ENCODE data around the gene BCOR.

DNA sequence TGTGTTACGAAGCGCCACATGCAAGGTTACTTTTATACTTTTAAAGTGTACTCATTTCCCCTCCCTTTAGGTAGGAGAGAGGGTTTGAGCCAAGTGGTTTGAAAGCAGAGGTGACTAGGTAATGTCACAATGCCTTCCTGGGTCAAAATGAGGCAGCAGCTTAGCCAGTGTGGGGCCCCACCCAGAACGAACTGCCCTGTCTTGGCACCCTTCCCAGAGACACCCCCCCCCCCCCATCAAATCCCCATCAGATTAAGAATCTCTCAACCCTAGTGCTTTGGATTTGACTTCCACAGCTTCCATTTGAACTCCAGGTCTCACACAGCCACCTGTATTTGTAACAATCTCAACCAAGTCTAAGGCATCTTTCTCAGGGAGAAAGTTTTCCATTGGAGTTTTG, 31.1 kb downstream of the BCOR start:
- TF ChIP-seq, protein P1, sequence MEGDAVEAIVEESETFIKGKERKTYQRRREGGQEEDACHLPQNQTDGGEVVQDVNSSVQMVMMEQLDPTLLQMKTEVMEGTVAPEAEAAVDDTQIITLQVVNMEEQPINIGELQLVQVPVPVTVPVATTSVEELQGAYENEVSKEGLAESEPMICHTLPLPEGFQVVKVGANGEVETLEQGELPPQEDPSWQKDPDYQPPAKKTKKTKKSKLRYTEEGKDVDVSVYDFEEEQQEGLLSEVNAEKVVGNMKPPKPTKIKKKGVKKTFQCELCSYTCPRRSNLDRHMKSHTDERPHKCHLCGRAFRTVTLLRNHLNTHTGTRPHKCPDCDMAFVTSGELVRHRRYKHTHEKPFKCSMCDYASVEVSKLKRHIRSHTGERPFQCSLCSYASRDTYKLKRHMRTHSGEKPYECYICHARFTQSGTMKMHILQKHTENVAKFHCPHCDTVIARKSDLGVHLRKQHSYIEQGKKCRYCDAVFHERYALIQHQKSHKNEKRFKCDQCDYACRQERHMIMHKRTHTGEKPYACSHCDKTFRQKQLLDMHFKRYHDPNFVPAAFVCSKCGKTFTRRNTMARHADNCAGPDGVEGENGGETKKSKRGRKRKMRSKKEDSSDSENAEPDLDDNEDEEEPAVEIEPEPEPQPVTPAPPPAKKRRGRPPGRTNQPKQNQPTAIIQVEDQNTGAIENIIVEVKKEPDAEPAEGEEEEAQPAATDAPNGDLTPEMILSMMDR (IDR thresholded peaks at IDR 0.05), result no peak
- no peak for TF ChIP-seq POLR2A (IDR thresholded peaks at IDR 0.05)
